Type B pancreatic cell (in vitro differentiated cells): ENCODE measurements around the gene PTPRK. TPM values are rescaled to one million over a fixed set of nuclear protein-coding genes. Genes with fewer than 3 reads are reported as not detected.

Source experiments
- DNase-seq: peaks from one replicate; pipeline ENCODE4 v3.0.0; 2021; ENCODE audit warnings: mixed read lengths; ENCODE audit not compliant: unreplicated experiment; ENCODE audit errors: extremely low spot score
- H3K27ac Mint-ChIP-seq: 2 replicates; pipeline ENCODE4 v1.8.0; 2021; ENCODE audit warnings: mild to moderate bottlenecking, mixed read lengths
- H3K27me3 Mint-ChIP-seq: 2 replicates; pipeline ENCODE4 v1.8.0; 2021; ENCODE audit warnings: mixed read lengths
- H3K36me3 Mint-ChIP-seq: 2 replicates; pipeline ENCODE4 v1.8.0; 2021; ENCODE audit warnings: mixed read lengths
- H3K4me1 Mint-ChIP-seq: one replicate; pipeline ENCODE4 v1.8.0; 2021; ENCODE audit warnings: mixed read lengths; ENCODE audit not compliant: unreplicated experiment
- H3K4me3 Mint-ChIP-seq: 2 replicates; pipeline ENCODE4 v1.8.0; 2021; ENCODE audit warnings: mild to moderate bottlenecking, mixed read lengths
- H3K9me3 Mint-ChIP-seq: 2 replicates; pipeline ENCODE4 v1.8.0; 2021; ENCODE audit warnings: mixed read lengths
- CTCF ChIP-seq: fragments of 200-600 bp; sonication (generic); conservative IDR thresholded peaks from 2 replicates; pipeline ENCODE4 v1.5.0; 2021; ENCODE audit warnings: antibody characterized with exemption, mild to moderate bottlenecking
- total RNA-seq: library from RNA; stranded (reverse); gene quantifications from 2 replicates; pipeline ENCODE4 v1.2.1, GENCODE V29; 2021; ENCODE audit warnings: low replicate concordance

PTPRK gene
- total RNA-seq, 1 donor from 2014 or later, result 63.4 TPM

DNA sequence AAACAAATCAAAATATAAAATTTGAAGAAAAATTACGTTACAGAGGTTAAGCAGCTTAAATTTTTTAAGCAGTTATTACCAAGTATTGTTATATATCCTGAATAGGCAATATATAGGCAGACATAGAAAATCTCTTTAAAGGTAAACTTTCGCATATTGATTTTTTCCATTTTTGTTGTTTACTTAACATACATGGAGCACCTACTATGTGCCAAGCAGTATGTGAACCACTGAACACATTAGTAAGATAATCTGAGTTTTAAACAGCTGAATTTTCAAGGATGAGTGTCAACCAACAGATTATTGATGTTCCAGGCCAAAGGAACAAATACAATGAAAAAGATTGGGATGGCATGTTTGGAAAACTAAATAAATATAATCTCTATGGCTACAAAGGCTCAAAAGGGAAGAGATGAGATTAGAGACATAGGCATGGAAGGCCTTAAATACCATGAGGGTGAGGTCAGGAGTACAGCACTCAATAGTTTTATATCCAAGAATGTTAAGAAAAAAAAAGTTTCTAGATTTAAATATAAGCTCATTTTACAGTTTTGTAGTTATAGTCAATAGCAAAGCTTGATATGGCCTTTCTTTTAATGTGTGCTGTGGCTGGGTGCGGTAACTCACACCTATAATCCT lies 277.5 kb downstream of the PTPRK start:
- H3K27me3 Mint-ChIP-seq, result no peaks in the 10 kb centered on the region
- no peaks in the 10 kb centered on the region for H3K9me3 Mint-ChIP-seq
- no peak overlapping the region for H3K4me3 Mint-ChIP-seq
- TF ChIP-seq CTCF, result no peak
- no peak for DNase-seq
- no peak overlapping the region for H3K27ac Mint-ChIP-seq
- peaks cover 3% of the 10 kb centered on the region for H3K36me3 Mint-ChIP-seq
- H3K4me1 Mint-ChIP-seq, result peaks cover 12% of the 10 kb centered on the region

- DNase-seq, result no peak
- Mint-ChIP-seq H3K4me1 (peaks cover 7% of the 10 kb centered on the region), H3K9me3 (no peaks in the 10 kb centered on the region), H3K27me3 (no peaks in the 10 kb centered on the region), H3K27ac (no peak overlapping the region), H3K36me3 (peaks cover 3% of the 10 kb centered on the region), H3K4me3 (no peak overlapping the region)
- TF ChIP-seq CTCF, result no peak
Measured at GRCh38 chr6:128241216-128241615, 279.2 kb downstream of the PTPRK start.

GRCh38 chr6:128240024-128240428 lies 280.4 kb downstream of the PTPRK start:
- no peak for DNase-seq
- H3K4me3 Mint-ChIP-seq, result no peak overlapping the region
- no peak for TF ChIP-seq CTCF
- H3K9me3 Mint-ChIP-seq, result no peaks in the 10 kb centered on the region
- no peaks in the 10 kb centered on the region for H3K27me3 Mint-ChIP-seq
- peaks cover 7% of the 10 kb centered on the region for H3K4me1 Mint-ChIP-seq
- H3K36me3 Mint-ChIP-seq, result peaks cover 3% of the 10 kb centered on the region
- H3K27ac Mint-ChIP-seq, result no peak overlapping the region

- DNase-seq, result no peak
- no peak overlapping the region for H3K27ac Mint-ChIP-seq
- peaks cover 7% of the 10 kb centered on the region for H3K4me1 Mint-ChIP-seq
- peaks cover 3% of the 10 kb centered on the region for H3K36me3 Mint-ChIP-seq
- H3K4me3 Mint-ChIP-seq, result no peak overlapping the region
- no peak for TF ChIP-seq CTCF
- no peaks in the 10 kb centered on the region for H3K9me3 Mint-ChIP-seq
- no peaks in the 10 kb centered on the region for H3K27me3 Mint-ChIP-seq
Measured at GRCh38 chr6:128239146-128239545, 281.3 kb downstream of the PTPRK start.

DNA sequence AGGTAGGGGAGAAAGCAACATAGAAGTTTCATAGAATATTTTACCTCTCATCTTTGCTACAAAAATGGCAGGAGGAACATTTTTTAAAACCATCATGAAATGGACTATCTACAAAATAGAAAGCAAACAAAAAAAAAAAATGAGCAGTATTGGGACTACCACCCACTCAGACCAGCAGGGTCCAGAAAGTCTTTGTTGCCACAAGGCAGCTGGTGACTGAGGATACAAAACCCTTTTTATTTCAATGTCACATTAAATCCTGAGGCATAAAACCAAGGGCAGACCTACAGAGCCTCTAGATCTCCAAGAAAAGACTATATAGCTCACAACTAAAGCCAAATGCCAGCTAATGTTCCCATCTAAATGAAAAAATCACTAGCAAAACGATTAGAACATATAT lies 282.2 kb downstream of the PTPRK start:
- H3K27ac Mint-ChIP-seq, result no peak overlapping the region
- H3K4me3 Mint-ChIP-seq, result no peak overlapping the region
- peaks cover 7% of the 10 kb centered on the region for H3K4me1 Mint-ChIP-seq
- peaks cover 6% of the 10 kb centered on the region for H3K36me3 Mint-ChIP-seq
- no peak for DNase-seq
- no peak for TF ChIP-seq CTCF
- H3K9me3 Mint-ChIP-seq, result no peaks in the 10 kb centered on the region
- H3K27me3 Mint-ChIP-seq, result no peaks in the 10 kb centered on the region

- Mint-ChIP-seq H3K27me3 (no peaks in the 10 kb centered on the region), H3K27ac (no peak overlapping the region), H3K36me3 (peaks cover 9% of the 10 kb centered on the region), H3K4me1 (no peaks in the 10 kb centered on the region), H3K4me3 (no peak overlapping the region), H3K9me3 (no peaks in the 10 kb centered on the region)
- no peak for DNase-seq
- TF ChIP-seq CTCF, result no peak
Measured at GRCh38 chr6:128235556-128235955, 284.8 kb downstream of the PTPRK start.
